GM04503 (cell line): ENCODE data around the gene PLA2G4D.

Experiments used
- DNase-seq: peaks from one replicate; pipeline ENCODE4 v3.0.0-alpha.2; 2012; ENCODE audit warnings: low read depth

Gene PLA2G4D

DNA sequence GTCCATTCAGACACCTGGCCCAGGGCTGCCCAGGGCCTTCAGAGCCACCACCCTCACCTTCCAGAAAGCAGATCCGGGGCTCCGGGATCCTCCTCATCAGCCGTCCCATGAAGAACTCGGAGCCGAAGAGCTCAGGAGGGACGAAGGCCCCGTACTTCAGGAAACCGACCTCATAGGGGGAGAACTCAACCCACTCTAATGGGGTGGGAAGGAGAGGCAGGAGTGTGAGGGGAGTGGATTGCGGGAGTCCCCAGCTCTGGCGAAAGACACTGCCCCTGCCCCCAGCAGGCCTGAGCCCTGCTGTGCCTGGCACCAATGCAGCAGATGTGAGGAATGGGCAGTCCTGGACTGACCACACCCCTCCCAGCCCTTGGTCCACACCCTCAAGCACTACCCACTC is 22.6 kb downstream of the PLA2G4D start:
- no peak for DNase-seq

DNA sequence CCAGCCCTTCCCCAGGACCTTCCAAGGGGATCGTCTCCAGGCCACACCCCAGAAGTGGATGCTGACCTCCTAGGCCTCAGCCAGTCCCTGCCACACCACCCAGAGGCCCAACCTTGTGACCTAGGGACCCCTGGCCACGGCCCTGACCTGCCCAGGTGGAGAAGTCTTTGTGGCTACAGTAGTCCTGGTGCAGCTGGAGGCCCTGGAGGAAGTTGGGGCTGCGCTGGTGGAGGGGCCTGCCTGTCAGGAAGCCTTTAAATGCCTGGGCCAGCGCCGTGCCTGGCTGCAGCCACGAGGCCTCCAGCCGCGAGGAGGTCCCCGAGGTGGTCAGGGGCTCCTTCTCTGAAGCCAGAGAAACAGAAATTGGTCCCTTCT is 23.4 kb downstream of the PLA2G4D start:
- no peak for DNase-seq

- no peak for DNase-seq
These were observed 23.9 kb downstream of the PLA2G4D start for GRCh38 chr15:42070279-42070975.

GRCh38 chr15:42069496-42070278 is 24.7 kb downstream of the PLA2G4D start:
- no peak for DNase-seq

- DNase-seq = no peak
These were observed 25.3 kb downstream of the PLA2G4D start for GRCh38 chr15:42069025-42069424.

DNA sequence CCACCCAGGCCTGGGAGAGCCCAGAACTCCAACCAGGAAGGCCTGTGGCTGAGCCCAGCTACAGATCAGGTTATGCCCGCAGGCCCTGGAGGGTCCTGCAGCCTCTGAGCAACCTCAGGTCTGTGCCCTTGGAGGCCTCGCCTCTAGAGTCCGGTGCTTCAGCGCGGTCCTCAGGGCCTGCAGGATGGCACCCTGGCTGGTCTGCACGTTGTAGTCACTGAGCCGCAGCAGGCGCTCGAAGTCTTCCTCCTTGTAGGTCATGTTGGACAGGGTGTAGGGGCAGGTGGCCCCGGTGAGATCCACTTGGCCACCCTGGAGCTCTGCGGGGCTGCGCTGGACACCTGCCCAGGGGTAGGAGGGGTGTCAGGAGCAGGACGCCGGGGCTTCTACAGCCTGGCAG is 25.8 kb downstream of the PLA2G4D start:
- DNase-seq = no peak

- DNase-seq = no peak
These were observed 27.5 kb downstream of the PLA2G4D start for GRCh38 chr15:42066764-42067415.

GRCh38 chr15:42065468-42065867 is 28.9 kb downstream of the PLA2G4D start:
- DNase-seq = no peak

GRCh38 chr15:42065033-42065432 is 29.3 kb downstream of the PLA2G4D start:
- no peak for DNase-seq

DNA sequence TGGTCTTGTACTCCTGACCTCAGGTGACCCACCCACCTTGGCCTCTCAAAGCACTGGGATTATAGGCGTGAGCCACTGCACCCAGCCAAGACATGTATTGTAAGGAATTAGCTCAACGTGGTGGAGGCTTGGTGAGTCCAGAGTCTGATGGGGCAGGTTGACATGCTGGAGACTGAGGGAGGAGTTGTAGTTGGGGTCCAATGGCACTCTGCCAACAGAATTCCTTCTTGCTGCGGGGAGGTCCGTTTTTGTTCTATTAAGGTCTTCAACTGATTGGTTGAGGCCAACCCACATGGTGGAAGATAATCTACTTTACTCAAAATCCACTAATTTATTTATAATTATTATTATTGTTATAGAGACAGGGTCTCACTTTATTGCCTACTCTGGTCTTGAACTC is 30.1 kb downstream of the PLA2G4D start:
- no peak for DNase-seq

- no peak for DNase-seq
These were observed 31.1 kb downstream of the PLA2G4D start for GRCh38 chr15:42063122-42063848.

GRCh38 chr15:42062284-42062806 is 32.0 kb downstream of the PLA2G4D start:
- DNase-seq = no peak

GRCh38 chr15:42060797-42061196 is 33.6 kb downstream of the PLA2G4D start:
- DNase-seq = no peak

DNA sequence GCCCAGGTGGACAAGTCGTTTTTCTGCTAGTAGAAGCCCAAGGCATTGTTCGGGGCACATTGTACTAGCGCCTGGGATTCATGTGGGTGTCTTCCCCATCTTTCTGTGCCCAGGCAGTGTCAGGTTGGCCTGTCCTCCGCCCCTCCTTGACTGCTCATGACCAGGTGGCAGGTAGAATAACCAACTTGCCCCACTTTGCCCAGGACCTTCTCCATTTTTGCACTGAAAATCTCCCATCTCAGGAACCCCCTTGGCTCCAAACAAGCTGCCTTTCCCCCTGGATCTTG is 33.9 kb downstream of the PLA2G4D start:
- no peak for DNase-seq

DNA sequence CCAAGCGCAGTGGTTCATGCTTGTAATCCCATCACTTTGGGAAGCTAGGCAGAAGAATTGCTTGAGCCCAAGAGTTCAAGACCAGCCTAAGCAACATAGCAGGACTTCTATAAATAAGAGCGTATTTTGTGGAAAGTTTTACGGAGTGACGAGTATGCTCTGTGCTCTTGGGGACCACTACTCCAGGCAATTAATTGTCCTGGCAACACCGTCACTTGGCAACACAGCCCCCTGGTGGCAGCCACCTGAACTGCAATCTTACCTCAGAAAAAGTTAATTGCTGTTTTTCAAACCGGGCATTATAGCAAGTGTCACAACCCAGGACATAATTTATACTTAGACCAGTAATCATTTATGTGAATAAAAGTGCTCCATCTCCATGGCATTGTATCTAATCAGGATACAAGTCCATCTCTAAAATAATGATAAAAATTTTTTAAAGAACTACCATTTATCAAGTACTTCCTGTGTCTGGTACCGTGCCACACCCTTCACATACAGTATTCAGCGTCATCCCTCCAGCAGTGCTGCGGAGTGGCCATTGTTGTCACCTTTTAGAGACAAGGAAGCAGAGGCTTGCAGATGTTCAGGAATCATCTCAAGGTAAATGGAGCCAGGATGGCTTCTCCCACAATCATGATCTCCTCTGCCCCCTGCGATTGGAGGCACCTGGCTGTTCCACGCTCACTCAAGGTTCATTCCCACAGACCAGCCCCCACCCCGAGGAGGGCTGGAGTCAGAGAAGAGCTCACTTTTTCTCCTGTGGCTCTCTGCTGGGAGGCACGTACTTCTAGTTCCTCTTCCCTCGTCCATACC is 34.5 kb downstream of the PLA2G4D start:
- DNase-seq = no peak

GRCh38 chr15:42058791-42059190 is 35.6 kb downstream of the PLA2G4D start:
- no peak for DNase-seq

DNA sequence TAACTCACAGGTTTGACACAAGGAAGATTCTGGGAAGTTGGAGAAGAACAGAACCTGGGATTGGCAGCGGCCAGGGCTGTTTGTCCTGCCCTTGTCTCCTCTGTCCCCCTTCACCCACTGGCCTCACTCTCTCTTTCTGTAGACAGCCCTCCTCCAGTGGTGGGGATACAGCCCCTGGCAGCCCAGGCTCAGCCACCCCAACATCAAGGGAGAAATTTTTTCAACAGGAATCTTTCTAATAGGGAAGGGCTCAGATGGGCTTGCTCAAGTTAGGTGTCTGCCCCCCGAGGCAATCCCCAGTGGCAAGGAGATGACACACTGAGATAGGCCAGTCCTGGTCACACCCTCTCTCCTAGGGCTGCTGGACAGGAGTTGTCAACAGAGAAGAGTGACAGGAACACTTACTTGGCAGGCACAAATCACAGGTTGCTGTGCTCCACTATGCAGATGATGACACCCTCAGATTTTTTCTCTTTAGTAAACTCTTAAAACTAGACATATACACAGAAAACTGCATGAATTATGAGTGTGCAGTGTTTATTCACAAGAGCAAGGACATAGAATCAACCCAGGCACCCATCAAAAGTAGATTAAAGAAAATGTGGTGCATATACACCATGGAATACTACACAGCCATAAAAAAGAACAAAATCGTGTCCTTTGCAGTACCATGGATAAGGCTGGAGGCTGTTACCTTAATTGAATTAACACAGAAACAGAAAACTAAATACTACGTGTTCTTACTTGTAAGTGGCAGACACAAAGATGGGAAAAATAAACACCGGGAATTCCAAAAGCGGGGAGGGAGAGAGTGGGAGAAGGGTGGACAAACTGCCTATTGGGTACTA is 36.3 kb downstream of the PLA2G4D start:
- no peak for DNase-seq

GRCh38 chr15:42056934-42057798 is 37.2 kb downstream of the PLA2G4D start:
- no peak for DNase-seq

GRCh38 chr15:42053914-42054313 is 40.4 kb downstream of the PLA2G4D start:
- no peak for DNase-seq

GRCh38 chr15:42053010-42053409 is 41.4 kb downstream of the PLA2G4D start:
- no peak for DNase-seq
